ENCODE measurements around the gene KIF5A. TPM values are rescaled to one million over a fixed set of nuclear protein-coding genes. Genes with fewer than 3 reads are reported as not detected.

The KIF5A gene
- total and polyA plus RNA-seq, 2 of the 13 experiments (the other 11 are each of a cell fraction or from before 2014, with no cell fraction given) = 1.6 to 11.9 TPM

GRCh38 chr12:57522011-57522886, 27.6 kb upstream of the KIF5A start, which contains the start of gene MBD6 (continued):
- TF ChIP-seq ZNF343 (CRISPR knock-in tag; IDR thresholded peaks at IDR 0.05) (peak; percentile 88; the same call in 1 of the 2 replicates), HOMEZ (CRISPR knock-in tag; IDR thresholded peaks at IDR 0.05; ENCODE audit: low read depth) (no peak), SP2 (CRISPR knock-in tag; IDR thresholded peaks at IDR 0.05) (peak; percentile 59), ZSCAN31 (CRISPR knock-in tag; IDR thresholded peaks at IDR 0.05; ENCODE audit: low read depth) (0 out of 2 replicates have a peak, but pooled peaks have one; percentile 65), ZNF274 (CRISPR knock-in tag; IDR thresholded peaks at IDR 0.05) (0 out of 2 replicates have a peak, but pooled peaks have one; percentile 28), MTA1 (CRISPR knock-in tag; IDR thresholded peaks at IDR 0.05; ENCODE audit: borderline replicate concordance) (peak; percentile 81; the same call in 1 of the 2 replicates), DMTF1 (CRISPR knock-in tag; IDR thresholded peaks at IDR 0.05) (no peak), MLXIP (CRISPR knock-in tag; IDR thresholded peaks at IDR 0.05; ENCODE audit: borderline replicate concordance) (0 out of 2 replicates have a peak, but pooled peaks have one; percentile 15), POGK (CRISPR knock-in tag; conservative IDR thresholded peaks at IDR 0.05) (peak; percentile 66; the same call in 1 of the 2 replicates), NFE2 (CRISPR knock-in tag; IDR thresholded peaks at IDR 0.05) (no peak), RARG (CRISPR knock-in tag; IDR thresholded peaks at IDR 0.05; ENCODE audit: low read depth) (peak; percentile 75; the same call in 1 of the 2 replicates), EED (CRISPR knock-in tag; IDR thresholded peaks at IDR 0.05) (no peak), SSRP1 (CRISPR knock-in tag; IDR thresholded peaks at IDR 0.05) (0 out of 2 replicates have a peak, but pooled peaks have one; percentile 30), ZFP62 (CRISPR knock-in tag; IDR thresholded peaks at IDR 0.05) (no peak), ELF1 (CRISPR knock-in tag; IDR thresholded peaks at IDR 0.05) (0 out of 2 replicates have a peak, but pooled peaks have one; percentile 16), PRMT3 (CRISPR knock-in tag; IDR thresholded peaks at IDR 0.05; ENCODE audit: borderline replicate concordance, low read depth) (no peak), ZNF605 (CRISPR knock-in tag; IDR thresholded peaks at IDR 0.05) (peak; percentile 25; the same call in 1 of the 2 replicates), SKI (IDR thresholded peaks at IDR 0.05; ENCODE audit: partially characterized antibody) (peak; percentile 90), CHCHD3 (CRISPR knock-in tag; IDR thresholded peaks at IDR 0.05) (peak; percentile 14; the same call in 1 of the 2 replicates), KLF12 (CRISPR knock-in tag; IDR thresholded peaks at IDR 0.05; ENCODE audit: borderline replicate concordance) (peak; percentile 81)
